HCT116 (cell line): Measurements from ENCODE around the gene ADAM8. TPM values are rescaled to one million over a fixed set of nuclear protein-coding genes. Genes with fewer than 3 reads are reported as not detected.

ENCODE experiments used
- ATAC-seq: fragments of 200-7000 bp; cut with Tn5 transposase; 2 replicates; pipeline ENCODE4 v1.9.1; 2020; ENCODE audit warnings: mild to moderate bottlenecking, moderate library complexity
- BruUV-seq: library from RNA; stranded (reverse); fragments of 400-500 nt; replicated peaks from 2 replicates; lab custom pipeline; 2021; lab: Mats Ljungman, UMichigan
- CTCF ChIA-PET: fragments of 300-600 bp; sonication (Branson Sonifier 250); formaldehyde crosslinking; loops from one replicate; lab custom pipeline; 2021; ENCODE audit warnings: antibody characterized with exemption; lab: Charles Lee
- POLR2A ChIA-PET: fragments of 300-600, 350-600 bp; sonication (Branson Sonifier 250); formaldehyde crosslinking; loops from one replicate; lab custom pipeline; 2021; ENCODE audit warnings: antibody characterized with exemption; lab: Charles Lee
- RAD21 ChIA-PET, 2 experiments: fragments of 300-600 bp; sonication (Branson Sonifier 250); formaldehyde crosslinking; loops; one replicate each; lab custom pipeline; 2023; ENCODE audit warnings: low total read pairs in 2 of 2; ENCODE audit not compliant: uncharacterized antibody in 2 of 2, unreplicated experiment in 2 of 2, low non-redundant PET in 1 of 2; lab: Charles Lee
- DNase-seq: peaks from one replicate; pipeline ENCODE4 v3.0.0-alpha.2; 2010; ENCODE audit warnings: low read depth, low spot score
- H2AFZ ChIP-seq: fragments of 200-600 bp; shearing (Covaris generic), sonication (generic); 2 replicates; pipeline ENCODE4 v1.6.1; 2017; ENCODE audit warnings: low read depth, mixed run types, mixed read lengths, antibody characterized with exemption, low read length; ENCODE audit not compliant: poor library complexity, severe bottlenecking
- H3K27ac ChIP-seq: 2 replicates; pipeline ENCODE4 v1.5.1; 2012; ENCODE audit warnings: low read depth, low read length
- H3K27me3 ChIP-seq: fragments of 200-600 bp; sonication (generic); 2 replicates; pipeline ENCODE4 v1.6.1; 2016; ENCODE audit warnings: mixed run types, low read length, mixed read lengths; ENCODE audit not compliant: insufficient read depth
- H3K36me3 ChIP-seq, 2 experiments: fragments of 200-500 bp in 1 of 2; fragments of 200-600 bp in 1 of 2; sonication (Bioruptor generic) in 1 of 2; sonication (generic) in 1 of 2; 2 replicates each; pipeline versions ENCODE4 v1.5.1 to v1.6.1; 2014 to 2016; ENCODE audit warnings: low read length in 2 of 2, inconsistent platforms in 1 of 2, mixed read lengths in 1 of 2, mixed run types in 1 of 2; ENCODE audit not compliant: insufficient read depth in 2 of 2, control insufficient read depth in 1 of 2
- H3K4me1 ChIP-seq, 2 experiments: fragments of 200-600 bp in 1 of 2; sonication (generic) in 1 of 2; 2 replicates each; pipeline versions ENCODE4 v1.5.1 to v1.6.1; 2012 to 2017; ENCODE audit warnings: low read length in 2 of 2, inconsistent platforms in 1 of 2, mild to moderate bottlenecking in 1 of 2, mixed read lengths in 1 of 2, mixed run types in 1 of 2, moderate library complexity in 1 of 2; ENCODE audit not compliant: insufficient read depth in 2 of 2, control insufficient read depth in 1 of 2
- H3K4me2 ChIP-seq: fragments of 200-600 bp; sonication (generic); 2 replicates; pipeline ENCODE4 v1.6.1; 2017; ENCODE audit warnings: mixed run types, low read length, mixed read lengths
- H3K4me3 ChIP-seq, 2 experiments: fragments of 200-600 bp in 1 of 2; sonication (generic) in 1 of 2; replicated peaks in 1 of 2; 2 replicates each; pipeline ENCODE4 v1.5.1; 2011 to 2016; ENCODE audit warnings: low read length in 2 of 2, control low read depth in 1 of 2, low read depth in 1 of 2, mild to moderate bottlenecking in 1 of 2, mixed read lengths in 1 of 2, mixed run types in 1 of 2
- H3K79me2 ChIP-seq: fragments of 200-600 bp; sonication (generic); 2 replicates; pipeline ENCODE4 v1.6.1; 2017; ENCODE audit warnings: mild to moderate bottlenecking, mixed run types, low read length, moderate library complexity, mixed read lengths; ENCODE audit not compliant: insufficient read depth
- H3K9ac ChIP-seq: fragments of 200-600 bp; sonication (generic); 2 replicates; pipeline ENCODE4 v1.6.1; 2016; ENCODE audit warnings: low read length, mixed read lengths
- H3K9me2 ChIP-seq: fragments of 200-600 bp; sonication (generic), shearing (Covaris generic); 2 replicates; pipeline ENCODE4 v1.6.1; 2017; ENCODE audit warnings: mixed run types, mild to moderate bottlenecking, moderate library complexity; ENCODE audit not compliant: insufficient read depth
- H3K9me3 ChIP-seq, 2 experiments: fragments of 200-500 bp in 1 of 2; fragments of 200-600 bp in 1 of 2; sonication (Bioruptor generic) in 1 of 2; sonication (generic) in 1 of 2; 2 replicates each; pipeline ENCODE4 v1.6.1; 2014 to 2017; ENCODE audit warnings: low read length in 2 of 2, mixed read lengths in 2 of 2, inconsistent platforms in 1 of 2, low read depth in 1 of 2, mild to moderate bottlenecking in 1 of 2, mixed run types in 1 of 2, moderate library complexity in 1 of 2; ENCODE audit not compliant: control insufficient read depth in 1 of 2, insufficient read depth in 1 of 2
- H4K20me1 ChIP-seq: fragments of 200-600 bp; sonication (generic), shearing (Covaris generic); 2 replicates; pipeline ENCODE4 v1.6.1; 2017; ENCODE audit warnings: mixed run types, mild to moderate bottlenecking, moderate library complexity; ENCODE audit not compliant: insufficient read depth
- EGR1 ChIP-seq: IDR thresholded peaks from 2 replicates; pipeline ENCODE4 v1.6.1; 2012; ENCODE audit warnings: low read depth
- ELF1 ChIP-seq: IDR thresholded peaks from 2 replicates; pipeline ENCODE4 v1.6.1; 2012; ENCODE audit warnings: low read depth, borderline replicate concordance
- EZH2 ChIP-seq: fragments of 200-600 bp; sonication (generic); IDR thresholded peaks from 2 replicates; pipeline ENCODE4 v1.6.1; 2017; ENCODE audit warnings: antibody characterized with exemption, mixed run types
- FOSL1 ChIP-seq: IDR thresholded peaks from 2 replicates; pipeline ENCODE4 v1.6.1; 2012; ENCODE audit warnings: low read depth
- JUND ChIP-seq: IDR thresholded peaks from 2 replicates; pipeline ENCODE4 v1.6.1; 2012
- MAX ChIP-seq: IDR thresholded peaks from 2 replicates; pipeline ENCODE4 v1.6.1; 2012
- POLR2A ChIP-seq: IDR thresholded peaks from 2 replicates; pipeline ENCODE4 v1.7.0; 2011; ENCODE audit warnings: borderline replicate concordance; ENCODE audit not compliant: insufficient read depth, insufficient read length; ENCODE audit errors: extremely low read depth
- POLR2AphosphoS5 ChIP-seq: IDR thresholded peaks from 2 replicates; pipeline ENCODE4 v1.6.1; 2011; ENCODE audit warnings: mild to moderate bottlenecking, low read depth, low read length, moderate library complexity
- REST ChIP-seq: IDR thresholded peaks from 2 replicates; pipeline ENCODE4 v1.6.1; 2012; ENCODE audit warnings: low read depth
- SP1 ChIP-seq: IDR thresholded peaks from 2 replicates; pipeline ENCODE4 v1.6.1; 2012; ENCODE audit warnings: low read depth
- SRF ChIP-seq: IDR thresholded peaks from 2 replicates; pipeline ENCODE4 v1.6.1; 2012; ENCODE audit warnings: low read depth
- YY1 ChIP-seq: IDR thresholded peaks from 2 replicates; pipeline ENCODE4 v1.6.1; 2011; ENCODE audit warnings: low read length, low read depth, moderate library complexity, mild to moderate bottlenecking; ENCODE audit not compliant: insufficient replicate concordance; ENCODE audit errors: extremely low read depth
- ZNF274 ChIP-seq: fragments of 200-500 bp; sonication (Bioruptor generic); IDR thresholded peaks from 2 replicates; pipeline ENCODE4 v1.6.1; 2014; ENCODE audit warnings: mild to moderate bottlenecking, low read depth, low read length, inconsistent platforms
- intact Hi-C: fragments of 100-400 bp; cut with micrococcal nuclease; formaldehyde crosslinking; loops from 2 replicates; pipeline ENCODE4 v1.10.0; 2022
- total RNA-seq: library from RNA; stranded (reverse); gene quantifications from one replicate; pipeline ENCODE4 v1.2.1, GENCODE V29; 2021; ENCODE audit not compliant: unreplicated experiment
- TF ChIP-seq, protein P1 (sequence below): IDR thresholded peaks from 2 replicates; pipeline ENCODE4 v1.6.1; 2011; ENCODE audit warnings: mild to moderate bottlenecking, low read length, moderate library complexity; ENCODE audit not compliant: insufficient replicate concordance; ENCODE audit errors: extremely low read depth

ADAM8 gene
- total RNA-seq, 1 experiment from 2014 or later: 4.1 TPM

DNA sequence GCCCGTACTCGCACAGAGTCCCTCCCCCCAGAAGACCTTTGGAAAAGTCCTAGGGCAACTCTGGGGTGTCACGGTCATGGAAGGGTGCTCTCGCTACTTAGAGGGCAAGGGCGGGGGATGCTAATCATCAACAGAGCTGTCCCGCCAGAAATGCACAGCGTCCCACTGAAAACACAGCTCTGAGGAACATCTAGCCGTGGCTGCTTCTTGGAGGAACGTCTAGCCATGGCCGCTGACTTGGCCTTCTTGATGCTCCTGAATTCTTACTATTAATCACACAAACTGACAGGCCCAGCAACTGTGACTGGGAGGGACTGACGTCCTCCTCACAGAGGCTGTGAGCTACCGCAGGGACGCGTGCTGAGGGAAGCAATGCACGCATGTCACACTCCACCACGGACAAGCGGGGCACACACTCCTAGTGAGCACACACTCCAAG, 30.3 kb upstream of the ADAM8 start:
- ATAC-seq (no peak), DNase-seq (no peak)
- no peak for TF ChIP-seq MAX
- no peak for TF ChIP-seq POLR2A
- TF ChIP-seq, protein P1, sequence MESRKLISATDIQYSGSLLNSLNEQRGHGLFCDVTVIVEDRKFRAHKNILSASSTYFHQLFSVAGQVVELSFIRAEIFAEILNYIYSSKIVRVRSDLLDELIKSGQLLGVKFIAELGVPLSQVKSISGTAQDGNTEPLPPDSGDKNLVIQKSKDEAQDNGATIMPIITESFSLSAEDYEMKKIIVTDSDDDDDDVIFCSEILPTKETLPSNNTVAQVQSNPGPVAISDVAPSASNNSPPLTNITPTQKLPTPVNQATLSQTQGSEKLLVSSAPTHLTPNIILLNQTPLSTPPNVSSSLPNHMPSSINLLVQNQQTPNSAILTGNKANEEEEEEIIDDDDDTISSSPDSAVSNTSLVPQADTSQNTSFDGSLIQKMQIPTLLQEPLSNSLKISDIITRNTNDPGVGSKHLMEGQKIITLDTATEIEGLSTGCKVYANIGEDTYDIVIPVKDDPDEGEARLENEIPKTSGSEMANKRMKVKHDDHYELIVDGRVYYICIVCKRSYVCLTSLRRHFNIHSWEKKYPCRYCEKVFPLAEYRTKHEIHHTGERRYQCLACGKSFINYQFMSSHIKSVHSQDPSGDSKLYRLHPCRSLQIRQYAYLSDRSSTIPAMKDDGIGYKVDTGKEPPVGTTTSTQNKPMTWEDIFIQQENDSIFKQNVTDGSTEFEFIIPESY: no peak
- TF ChIP-seq YY1: no peak
- no peak for TF ChIP-seq POLR2AphosphoS5
- H3K27ac ChIP-seq: 0 out of 2 replicates have a peak overlapping the region, but pooled peaks have one; percentile 26
- H3K4me3 ChIP-seq: peak overlapping the region; percentile 78 to 89; a peak in 2 of 4 replicates
- peak overlapping the region; percentile 82 for H3K4me2 ChIP-seq
- H3K9me2 ChIP-seq: no peaks in the 10 kb centered on the region
- H3K9me3 ChIP-seq: no peaks in the 10 kb centered on the region
- peaks cover 50% of the 10 kb centered on the region for H3K79me2 ChIP-seq
- RAD21 ChIA-PET: no interaction called here
- peak overlapping the region; percentile 88 for H3K9ac ChIP-seq
- H2AFZ ChIP-seq: no peak overlapping the region
- H3K36me3 ChIP-seq: peaks cover 0 to 1% of the 10 kb centered on the region in 2 experiments; a peak in 1 of 4 replicates
- BruUV-seq: no TSS peak
- CTCF ChIA-PET: interaction anchor here (1.6 to 1.8 kb wide), 2 partner anchors 23 to 48 kb away, joined by 4 to 5 read pairs; no protein-coding TSS in a partner anchor
- POLR2A ChIA-PET: no interaction called here
- H3K27me3 ChIP-seq: no peaks in the 10 kb centered on the region
- no peaks in the 10 kb centered on the region for H4K20me1 ChIP-seq
- H3K4me1 ChIP-seq: peaks cover 2 to 15% of the 10 kb centered on the region in 2 experiments; a peak in 2 of 4 replicates
- intact Hi-C loops: loop anchor here (2.0 kb wide), 1 partner anchor 402 kb away; no protein-coding TSS in a partner anchor

GRCh38 chr10:133306097-133306476, 29.4 kb upstream of the ADAM8 start:
- H3K79me2 ChIP-seq: peaks cover 50% of the 10 kb centered on the region
- ATAC-seq (no peak), DNase-seq (no peak)
- H3K4me3 ChIP-seq: no peak overlapping the region
- POLR2A ChIA-PET: no interaction called here
- CTCF ChIA-PET: no interaction called here
- no peaks in the 10 kb centered on the region for H3K9me3 ChIP-seq
- no peak overlapping the region for H3K4me2 ChIP-seq
- BruUV-seq: no TSS peak
- no peak overlapping the region for H2AFZ ChIP-seq
- no peaks in the 10 kb centered on the region for H3K27me3 ChIP-seq
- peaks cover 2 to 15% of the 10 kb centered on the region in 2 experiments; a peak in 2 of 4 replicates for H3K4me1 ChIP-seq
- H3K9me2 ChIP-seq: no peaks in the 10 kb centered on the region
- H4K20me1 ChIP-seq: no peaks in the 10 kb centered on the region
- H3K36me3 ChIP-seq: no peaks in the 10 kb centered on the region; a peak in 1 of 4 replicates
- no peak overlapping the region for H3K27ac ChIP-seq
- intact Hi-C loops: loop anchor here (2.0 kb wide), 1 partner anchor 401 kb away; no protein-coding TSS in a partner anchor
- H3K9ac ChIP-seq: no peak overlapping the region
- RAD21 ChIA-PET: no interaction called here
- TF ChIP-seq EZH2: no peak
- TF ChIP-seq SRF: no peak
- TF ChIP-seq EGR1: no peak
- no peak for TF ChIP-seq MAX
- TF ChIP-seq ZNF274: no peak
- TF ChIP-seq REST: no peak
- TF ChIP-seq ELF1: no peak
- no peak for TF ChIP-seq SP1
- TF ChIP-seq JUND: no peak
- no peak for TF ChIP-seq FOSL1
